Subcutaneous abdominal adipose tissue (tissue), 5 donors: ENCODE results near the gene RSPH10B.
"Not testable (repeated sequence)": the region's sequence is repeated elsewhere in the genome, so short reads cannot be mapped to it uniquely, and the experiment has no call there.

Experiments used
- H3K27ac ChIP-seq: one replicate; pipeline ENCODE4 v1.7.0; 2013; ENCODE audit warnings: low read depth, mild to moderate bottlenecking, inconsistent platforms, low read length, moderate library complexity
- H3K27me3 ChIP-seq, 5 donors: one replicate each; pipeline ENCODE4 v1.7.0; 2013; ENCODE audit warnings: low read length in 5 of 5, inconsistent platforms in 1 of 5; ENCODE audit not compliant: control insufficient read depth in 5 of 5, insufficient read depth in 4 of 5
- H3K36me3 ChIP-seq, 5 donors: one replicate each; pipeline ENCODE4 v1.7.0; 2013; ENCODE audit warnings: low read length in 5 of 5; ENCODE audit not compliant: control insufficient read depth in 5 of 5, insufficient read depth in 5 of 5
- H3K4me1 ChIP-seq, 5 donors: one replicate each; pipeline ENCODE4 v1.7.0; 2013; ENCODE audit warnings: low read length in 5 of 5, mild to moderate bottlenecking in 3 of 5, moderate library complexity in 1 of 5; ENCODE audit not compliant: control insufficient read depth in 5 of 5, insufficient read depth in 5 of 5
- H3K4me3 ChIP-seq, 5 donors: one replicate each; pipeline ENCODE4 v1.7.0; 2013; ENCODE audit warnings: low read length in 5 of 5, low read depth in 1 of 5
- H3K9ac ChIP-seq, 5 donors: one replicate each; pipeline ENCODE4 v1.7.0; 2013; ENCODE audit warnings: low read length in 5 of 5, mild to moderate bottlenecking in 4 of 5, moderate library complexity in 3 of 5
- H3K9me3 ChIP-seq, 5 donors: one replicate each; pipeline ENCODE4 v1.7.0; 2013; ENCODE audit warnings: low read length in 5 of 5; ENCODE audit not compliant: control insufficient read depth in 5 of 5
- donor health status: healthy.
- donor health status: healthy.
- donor health status: healthy.
- donor health status: healthy.
- donor health status: healthy.

RSPH10B gene

GRCh38 chr7:5892498-5892897 is 78.0 kb downstream of the RSPH10B start:
- Histone ChIP-seq H3K4me3 (no peak overlapping the region), H3K9me3 (no peaks in the 10 kb centered on the region), H3K36me3 (no peaks in the 10 kb centered on the region), H3K27ac (no peak overlapping the region), H3K27me3 (no peaks in the 10 kb centered on the region), H3K4me1 (no peaks in the 10 kb centered on the region), H3K9ac (no peak overlapping the region)

- not testable (repeated sequence) for H3K27ac ChIP-seq, H3K36me3 ChIP-seq, H3K4me1 ChIP-seq, H3K27me3 ChIP-seq, H3K9me3 ChIP-seq, H3K4me3 ChIP-seq, H3K9ac ChIP-seq
Observed at GRCh38 chr7:5890244-5890643, 80.2 kb downstream of the RSPH10B start.

- not testable (repeated sequence) for H3K4me3 ChIP-seq, H3K27ac ChIP-seq, H3K9ac ChIP-seq, H3K4me1 ChIP-seq, H3K36me3 ChIP-seq, H3K9me3 ChIP-seq, H3K27me3 ChIP-seq
Observed at GRCh38 chr7:5888021-5888420, 82.5 kb downstream of the RSPH10B start.

GRCh38 chr7:5884431-5884830 is 86.1 kb downstream of the RSPH10B start:
- H3K4me3 ChIP-seq, H3K4me1 ChIP-seq, H3K36me3 ChIP-seq, H3K9ac ChIP-seq, H3K9me3 ChIP-seq, H3K27ac ChIP-seq, H3K27me3 ChIP-seq: not testable (repeated sequence)

GRCh38 chr7:5880106-5880505 is 90.4 kb downstream of the RSPH10B start:
- not testable (repeated sequence) for H3K27me3 ChIP-seq, H3K9ac ChIP-seq, H3K4me3 ChIP-seq, H3K27ac ChIP-seq, H3K9me3 ChIP-seq, H3K4me1 ChIP-seq, H3K36me3 ChIP-seq

- not testable (repeated sequence) for H3K27me3 ChIP-seq, H3K27ac ChIP-seq, H3K4me1 ChIP-seq, H3K36me3 ChIP-seq, H3K4me3 ChIP-seq, H3K9me3 ChIP-seq, H3K9ac ChIP-seq
Observed at GRCh38 chr7:5879591-5879990, 90.9 kb downstream of the RSPH10B start.
